ENCODE data around the gene STK11IP. TPM values are rescaled to one million over a fixed set of nuclear protein-coding genes. Genes with fewer than 3 reads are reported as not detected.
"Not testable (repeated sequence)": the region's sequence is repeated elsewhere in the genome, so short reads cannot be mapped to it uniquely, and the experiment has no call there.

STK11IP gene
- total and polyA plus RNA-seq, 7 experiments from 2014 or later = 6.8 to 46.4 (median 42.1) TPM

DNA sequence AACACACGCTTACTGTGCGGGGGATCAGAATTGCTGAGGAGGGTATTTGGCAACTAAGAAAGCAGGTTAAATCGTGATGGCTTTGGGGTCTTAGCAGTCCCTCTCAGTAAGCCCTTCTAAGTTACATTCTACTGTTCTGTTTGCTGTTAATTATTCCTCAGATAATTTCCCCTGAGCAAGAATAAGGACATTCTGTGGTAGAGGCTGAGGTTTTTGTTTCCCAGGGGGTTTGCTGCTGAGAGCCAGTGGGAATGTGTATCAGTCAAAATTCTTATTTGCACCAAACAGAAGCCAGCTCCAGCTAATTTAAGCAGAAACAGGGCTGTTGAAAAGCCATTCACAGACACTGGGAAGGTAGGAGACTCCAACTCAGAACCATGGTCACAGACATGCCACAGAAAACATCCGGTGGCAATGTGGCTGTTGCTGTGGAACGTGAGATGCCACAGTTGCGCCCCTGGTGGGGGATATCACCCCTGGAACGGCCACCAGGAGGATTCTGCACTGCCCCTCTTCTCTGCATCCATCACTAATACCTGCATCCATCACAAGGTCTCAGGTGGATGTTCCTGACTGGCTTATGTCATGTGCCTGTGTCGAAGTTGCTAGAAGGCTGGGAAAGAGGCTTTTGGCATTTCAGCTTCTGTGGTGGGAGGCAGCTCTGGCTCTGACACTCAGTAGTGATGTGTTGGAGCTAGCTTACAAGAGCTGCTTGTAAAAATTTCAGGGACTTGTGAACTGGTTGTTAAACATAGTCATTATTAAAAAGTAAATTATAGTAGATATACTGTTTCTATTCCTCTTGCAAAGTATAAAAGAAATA is 53.0 kb downstream of the STK11IP start:
- no peaks in the 10 kb centered on the region for H3K4me1 Mint-ChIP-seq
- Histone ChIP-seq H3K27ac (ENCODE audit: low read depth, low read length) (no peak overlapping the region), H3K9me3 (ENCODE audit: control insufficient read depth in 2 of 3, low read length in 3 of 3) (no peaks in the 10 kb centered on the region), H3K4me3 (ENCODE audit: low read length) (no peak overlapping the region), H3K4me1 (ENCODE audit: control insufficient read depth in 2 of 2, insufficient read depth in 2 of 2, low read length in 2 of 2) (no peaks in the 10 kb centered on the region), H3K36me3 (ENCODE audit: control insufficient read depth in 2 of 3, insufficient read depth in 3 of 3, low read length in 3 of 3) (no peaks in the 10 kb centered on the region), H3K27me3 (ENCODE audit: control insufficient read depth in 2 of 2, insufficient read depth in 2 of 2, low read length in 2 of 2) (peaks cover 0 to 3% of the 10 kb centered on the region in 2 donors)
- DNase-seq = no peak
- H3K27ac Mint-ChIP-seq = no peak overlapping the region
- peaks cover 38 to 66% (median 54%) of the 10 kb centered on the region in 5 donors for H3K27me3 Mint-ChIP-seq
- no peak overlapping the region for H3K4me3 Mint-ChIP-seq
- CTCF ChIA-PET = no interaction called here
- intact Hi-C loops (cut with micrococcal nuclease) = no loop called here
- H3K9me3 Mint-ChIP-seq = peaks cover 0 to 10% (median 0%) of the 10 kb centered on the region in 11 donors
- no peak for ATAC-seq
- H3K36me3 Mint-ChIP-seq = no peaks in the 10 kb centered on the region
- POLR2A ChIA-PET = no interaction called here

- Mint-ChIP-seq H3K27me3 (peaks cover 45 to 69% (median 55%) of the 10 kb centered on the region in 5 donors), H3K9me3 (peaks cover 0 to 10% (median 3%) of the 10 kb centered on the region in 11 donors)
- DNase-seq; H3K27ac ChIP-seq (ENCODE audit: low read depth, low read length); H3K4me1 Mint-ChIP-seq; CTCF ChIA-PET; ATAC-seq; POLR2A ChIA-PET; H3K9me3 ChIP-seq (ENCODE audit: control insufficient read depth in 2 of 3, low read length in 3 of 3); H3K27ac Mint-ChIP-seq; H3K27me3 ChIP-seq (ENCODE audit: control insufficient read depth in 2 of 2, insufficient read depth in 2 of 2, low read length in 2 of 2); H3K4me1 ChIP-seq (ENCODE audit: control insufficient read depth in 2 of 2, insufficient read depth in 2 of 2, low read length in 2 of 2); H3K4me3 Mint-ChIP-seq; H3K4me3 ChIP-seq (ENCODE audit: low read length); intact Hi-C loops (cut with micrococcal nuclease); H3K36me3 ChIP-seq (ENCODE audit: control insufficient read depth in 2 of 3, insufficient read depth in 3 of 3, low read length in 3 of 3); H3K36me3 Mint-ChIP-seq: not testable (repeated sequence)
Observed at GRCh38 chr2:219651656-219652055, 54.0 kb downstream of the STK11IP start.

DNA sequence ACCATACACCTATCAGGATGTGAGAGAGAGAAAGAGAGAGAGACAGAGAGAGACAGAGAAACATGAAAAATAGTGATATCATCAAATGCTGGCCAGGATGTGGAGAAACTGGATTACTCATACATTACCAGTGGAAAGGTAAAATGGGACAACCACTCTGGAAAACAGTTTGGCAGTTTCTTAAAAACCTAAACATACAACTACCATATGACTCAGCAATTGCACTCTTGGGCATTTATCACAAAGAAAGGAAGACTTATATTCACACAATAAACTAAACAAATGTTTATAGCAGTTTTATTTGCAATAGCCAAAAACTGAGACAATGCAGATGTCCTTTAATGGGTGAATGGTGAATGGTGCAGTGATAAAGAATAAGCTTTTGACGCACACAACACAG is 58.9 kb downstream of the STK11IP start:
- intact Hi-C loops (cut with micrococcal nuclease) = no loop called here
- POLR2A ChIA-PET = no interaction called here
- Histone ChIP-seq H3K9me3 (ENCODE audit: control insufficient read depth in 2 of 3, low read length in 3 of 3) (no peaks in the 10 kb centered on the region), H3K4me1 (ENCODE audit: control insufficient read depth in 2 of 2, insufficient read depth in 2 of 2, low read length in 2 of 2) (no peaks in the 10 kb centered on the region), H3K36me3 (ENCODE audit: control insufficient read depth in 2 of 3, insufficient read depth in 3 of 3, low read length in 3 of 3) (no peaks in the 10 kb centered on the region), H3K27ac (ENCODE audit: low read depth, low read length) (no peak overlapping the region), H3K27me3 (ENCODE audit: control insufficient read depth in 2 of 2, insufficient read depth in 2 of 2, low read length in 2 of 2) (peaks cover 0 to 3% of the 10 kb centered on the region in 2 donors), H3K4me3 (ENCODE audit: low read length) (no peak overlapping the region)
- Mint-ChIP-seq H3K27ac (no peak overlapping the region), H3K36me3 (no peaks in the 10 kb centered on the region), H3K4me1 (peaks cover 0 to 2% (median 0%) of the 10 kb centered on the region in 7 donors), H3K27me3 (peaks cover 29 to 51% (median 48%) of the 10 kb centered on the region in 5 donors), H3K4me3 (no peak overlapping the region), H3K9me3 (peaks cover 0 to 14% (median 7%) of the 10 kb centered on the region in 11 donors)
- no peak for DNase-seq
- no peak for ATAC-seq
- CTCF ChIA-PET = interaction anchor here (0.6 kb wide), 1 partner anchor 191 kb away, joined by 3 read pairs; no protein-coding TSS in a partner anchor

DNA sequence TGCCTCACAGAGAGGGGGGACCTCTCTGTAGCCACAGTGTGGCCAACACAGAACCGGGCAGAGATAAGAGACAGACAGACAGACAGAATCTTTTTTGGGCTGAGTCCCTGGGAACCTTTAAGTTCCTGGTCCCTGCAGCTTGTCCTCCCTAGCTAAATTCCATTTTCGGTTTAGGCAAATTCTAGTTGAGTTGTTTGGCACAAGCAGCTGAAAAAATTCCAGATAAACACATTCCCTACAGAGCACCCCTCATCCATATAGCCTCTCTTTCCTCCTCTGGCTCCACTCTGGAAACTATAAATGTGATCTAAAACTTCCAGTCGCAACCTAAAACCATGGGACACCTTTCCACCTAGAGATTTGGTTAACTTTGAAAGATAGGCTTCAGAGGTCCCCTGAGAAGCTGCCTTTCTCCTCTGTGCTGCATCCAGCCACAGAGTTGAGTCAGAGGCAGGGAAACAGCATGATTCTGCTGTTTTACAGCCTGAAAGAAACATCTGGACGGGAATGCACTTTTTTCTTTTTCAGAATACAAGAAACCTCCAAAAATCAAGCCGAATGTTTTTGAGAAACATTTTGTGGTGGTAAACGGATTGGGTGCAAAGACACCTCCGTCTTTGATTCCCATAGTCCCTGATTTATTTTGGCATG is 60.7 kb downstream of the STK11IP start:
- Histone ChIP-seq H3K36me3 (ENCODE audit: control insufficient read depth in 2 of 3, insufficient read depth in 3 of 3, low read length in 3 of 3) (no peaks in the 10 kb centered on the region), H3K27ac (ENCODE audit: low read depth, low read length) (no peak overlapping the region), H3K4me1 (ENCODE audit: control insufficient read depth in 2 of 2, insufficient read depth in 2 of 2, low read length in 2 of 2) (no peaks in the 10 kb centered on the region), H3K27me3 (ENCODE audit: control insufficient read depth in 2 of 2, insufficient read depth in 2 of 2, low read length in 2 of 2) (peaks cover 0 to 3% of the 10 kb centered on the region in 2 donors), H3K4me3 (ENCODE audit: low read length) (no peak overlapping the region), H3K9me3 (ENCODE audit: control insufficient read depth in 2 of 3, low read length in 3 of 3) (no peaks in the 10 kb centered on the region)
- peaks cover 0 to 10% (median 5%) of the 10 kb centered on the region in 11 donors for H3K9me3 Mint-ChIP-seq
- ChIA-PET POLR2A (no interaction called here), CTCF (no interaction called here)
- H3K4me3 Mint-ChIP-seq = no peak overlapping the region
- H3K4me1 Mint-ChIP-seq = peaks cover 0 to 3% (median 0%) of the 10 kb centered on the region in 7 donors
- DNase-seq = no peak
- intact Hi-C loops (cut with micrococcal nuclease) = no loop called here
- peaks cover 21 to 46% (median 41%) of the 10 kb centered on the region in 5 donors for H3K27me3 Mint-ChIP-seq
- H3K27ac Mint-ChIP-seq = no peak overlapping the region
- no peak for ATAC-seq
- no peaks in the 10 kb centered on the region for H3K36me3 Mint-ChIP-seq

GRCh38 chr2:219658874-219659273 is 61.2 kb downstream of the STK11IP start:
- DNase-seq = no peak
- POLR2A ChIA-PET = no interaction called here
- Mint-ChIP-seq H3K27me3 (peaks cover 19 to 44% (median 41%) of the 10 kb centered on the region in 5 donors), H3K4me1 (peaks cover 0 to 3% (median 0%) of the 10 kb centered on the region in 7 donors), H3K4me3 (no peak overlapping the region), H3K27ac (no peak overlapping the region), H3K9me3 (peaks cover 0 to 10% (median 5%) of the 10 kb centered on the region in 11 donors), H3K36me3 (no peaks in the 10 kb centered on the region)
- CTCF ChIA-PET = no interaction called here
- Histone ChIP-seq H3K27me3 (ENCODE audit: control insufficient read depth in 2 of 2, insufficient read depth in 2 of 2, low read length in 2 of 2) (peaks cover 0 to 3% of the 10 kb centered on the region in 2 donors), H3K4me1 (ENCODE audit: control insufficient read depth in 2 of 2, insufficient read depth in 2 of 2, low read length in 2 of 2) (no peaks in the 10 kb centered on the region), H3K9me3 (ENCODE audit: control insufficient read depth in 2 of 3, low read length in 3 of 3) (no peaks in the 10 kb centered on the region), H3K36me3 (ENCODE audit: control insufficient read depth in 2 of 3, insufficient read depth in 3 of 3, low read length in 3 of 3) (no peaks in the 10 kb centered on the region), H3K27ac (ENCODE audit: low read depth, low read length) (no peak overlapping the region), H3K4me3 (ENCODE audit: low read length) (no peak overlapping the region)
- no peak for ATAC-seq
- intact Hi-C loops (cut with micrococcal nuclease) = no loop called here

GRCh38 chr2:219661197-219661954 is 63.7 kb downstream of the STK11IP start:
- Histone ChIP-seq H3K9me3 (ENCODE audit: control insufficient read depth in 2 of 3, low read length in 3 of 3) (no peaks in the 10 kb centered on the region), H3K4me1 (ENCODE audit: control insufficient read depth in 2 of 2, insufficient read depth in 2 of 2, low read length in 2 of 2) (no peaks in the 10 kb centered on the region), H3K4me3 (ENCODE audit: low read length) (no peak overlapping the region), H3K36me3 (ENCODE audit: control insufficient read depth in 2 of 3, insufficient read depth in 3 of 3, low read length in 3 of 3) (no peaks in the 10 kb centered on the region), H3K27me3 (ENCODE audit: control insufficient read depth in 2 of 2, insufficient read depth in 2 of 2, low read length in 2 of 2) (peaks cover 0 to 3% of the 10 kb centered on the region in 2 donors), H3K27ac (ENCODE audit: low read depth, low read length) (no peak overlapping the region)
- Mint-ChIP-seq H3K4me3 (no peak overlapping the region), H3K9me3 (peaks cover 0 to 10% (median 4%) of the 10 kb centered on the region in 11 donors), H3K27me3 (peaks cover 9 to 42% (median 25%) of the 10 kb centered on the region in 5 donors), H3K36me3 (no peaks in the 10 kb centered on the region), H3K27ac (no peak overlapping the region), H3K4me1 (peaks cover 0 to 2% (median 0%) of the 10 kb centered on the region in 7 donors)
- intact Hi-C loops (cut with micrococcal nuclease) = no loop called here
- no peak for ATAC-seq
- no peak for DNase-seq
- ChIA-PET POLR2A (no interaction called here), CTCF (no interaction called here)
